Measurements from ENCODE around the gene SNAP47.

- TF ChIP-seq POLR2AphosphoS5 (IDR thresholded peaks at IDR 0.05; ENCODE audit: low read depth) (no peak), CTCF (IDR thresholded peaks at IDR 0.05; ENCODE audit: insufficient read depth, low read length) (no peak), REST (IDR thresholded peaks at IDR 0.05; ENCODE audit: insufficient replicate concordance, low read depth) (no peak)
Observed at GRCh38 chr1:227758366-227758765, 23.1 kb downstream of the SNAP47 start.

All from HL-60 (cell line).